GM21390 (cell line): ENCODE data around the gene ZNF385C.

Experiments
- ATAC-seq: cut with Tn5 transposase; IDR thresholded peaks from one replicate; pipeline ENCODE4 v1.9.1; 2021; ENCODE audit not compliant: unreplicated experiment

ZNF385C gene

GRCh38 chr17:42078396-42079043, 19.8 kb downstream of the ZNF385C start:
- ATAC-seq, result no peak

GRCh38 chr17:42077755-42078154, 20.5 kb downstream of the ZNF385C start:
- no peak for ATAC-seq

GRCh38 chr17:42076797-42077559, 21.3 kb downstream of the ZNF385C start:
- no peak for ATAC-seq

- ATAC-seq, result no peak
Measured at GRCh38 chr17:42075789-42076188, 22.5 kb downstream of the ZNF385C start.

- ATAC-seq, result no peak
Measured at GRCh38 chr17:42072323-42073187, 25.7 kb downstream of the ZNF385C start.

GRCh38 chr17:42071810-42072209, 26.5 kb downstream of the ZNF385C start:
- ATAC-seq, result no peak

- ATAC-seq, result no peak
Measured at GRCh38 chr17:42068979-42069378, 29.3 kb downstream of the ZNF385C start.

- ATAC-seq, result no peak
Measured at GRCh38 chr17:42067371-42068091, 30.7 kb downstream of the ZNF385C start.

- no peak for ATAC-seq
Measured at GRCh38 chr17:42065201-42065600, 33.1 kb downstream of the ZNF385C start.

- no peak for ATAC-seq
Measured at GRCh38 chr17:42062681-42063080, 35.6 kb downstream of the ZNF385C start.

GRCh38 chr17:42061646-42062487, 36.4 kb downstream of the ZNF385C start:
- ATAC-seq, result no peak

- no peak for ATAC-seq
Measured at GRCh38 chr17:42060231-42060630, 38.0 kb downstream of the ZNF385C start.

- ATAC-seq, result no peak
Measured at GRCh38 chr17:42059815-42060214, 38.5 kb downstream of the ZNF385C start.

GRCh38 chr17:42058063-42058462, 40.2 kb downstream of the ZNF385C start:
- no peak for ATAC-seq

GRCh38 chr17:42056635-42057034, 41.6 kb downstream of the ZNF385C start:
- no peak for ATAC-seq

- ATAC-seq, result no peak
Measured at GRCh38 chr17:42055496-42055895, 42.8 kb downstream of the ZNF385C start.

- ATAC-seq, result no peak
Measured at GRCh38 chr17:42055027-42055426, 43.2 kb downstream of the ZNF385C start.

GRCh38 chr17:42053731-42054500, 44.4 kb downstream of the ZNF385C start:
- no peak for ATAC-seq

GRCh38 chr17:42052346-42052877, 45.9 kb downstream of the ZNF385C start:
- no peak for ATAC-seq
